Spleen (tissue), 11 donors: ENCODE measurements around the gene COL2A1. TPM values are rescaled to one million over a fixed set of nuclear protein-coding genes. Genes with fewer than 3 reads are reported as not detected.

Experiments
- DNase-seq: peaks from one replicate; pipeline ENCODE4 v3.0.0-alpha.2; 2020
- H3K27ac ChIP-seq, 8 donors: fragments of 200-600 bp; sonication (generic) in 7 of 8; 1 replicate in 4 of 8; 2 replicates in 4 of 8; pipeline versions ENCODE4 v1.5.0 to v1.8.0; 2016 to 2021; ENCODE audit warnings: inconsistent platforms in 4 of 8, mild to moderate bottlenecking in 4 of 8, moderate library complexity in 1 of 8
- H3K27me3 ChIP-seq, 7 donors: fragments of 200-600 bp; sonication (generic) in 6 of 7; replicated peaks in 1 of 7; 1 replicate in 4 of 7; 2 replicates in 3 of 7; pipeline versions ENCODE4 v1.5.0 to v1.8.0; 2016 to 2021; ENCODE audit warnings: inconsistent platforms in 3 of 7, mild to moderate bottlenecking in 1 of 7
- H3K36me3 ChIP-seq, 6 donors: fragments of 200-600 bp; sonication (generic) in 5 of 6; 1 replicate in 4 of 6; 2 replicates in 2 of 6; pipeline versions ENCODE4 v1.5.0 to v1.8.0; 2016 to 2021; ENCODE audit warnings: inconsistent platforms in 2 of 6
- H3K4me1 ChIP-seq, 6 donors: fragments of 200-600 bp; sonication (generic) in 5 of 6; 1 replicate in 3 of 6; 2 replicates in 3 of 6; pipeline versions ENCODE4 v1.5.0 to v1.8.0; 2016 to 2021; ENCODE audit warnings: inconsistent platforms in 3 of 6
- H3K4me3 ChIP-seq, 8 donors: fragments of 200-600 bp; sonication (generic) in 7 of 8; 1 replicate in 4 of 8; 2 replicates in 4 of 8; pipeline versions ENCODE4 v1.5.0 to v1.8.0; 2016 to 2021; ENCODE audit warnings: inconsistent platforms in 4 of 8, mild to moderate bottlenecking in 4 of 8, moderate library complexity in 2 of 8
- H3K9me3 ChIP-seq, 8 donors: fragments of 200-600 bp; sonication (generic) in 7 of 8; 1 replicate in 4 of 8; 2 replicates in 4 of 8; pipeline versions ENCODE4 v1.5.0 to v1.8.0; 2016 to 2021; ENCODE audit warnings: inconsistent platforms in 4 of 8
- CTCF ChIP-seq, 11 experiments: fragments of 200-600 bp in 7 of 11; fragments of 450-650 bp in 4 of 11; sonication (generic) in 4 of 11; IDR thresholded peaks in 8 of 11; conservative IDR thresholded peaks in 3 of 11; 1 replicate in 7 of 11; 2 replicates in 4 of 11; pipeline versions ENCODE4 v1.4.0 to v1.8.0; 2016 to 2021; ENCODE audit warnings: antibody characterized with exemption in 11 of 11, inconsistent platforms in 4 of 11, mild to moderate bottlenecking in 1 of 11
- POLR2A ChIP-seq, 3 donors: fragments of 450-650 bp; IDR thresholded peaks; one replicate each; pipeline ENCODE4 v1.5.1; 2017; ENCODE audit warnings: antibody characterized with exemption in 3 of 3, mild to moderate bottlenecking in 1 of 3
- POLR2AphosphoS5 ChIP-seq, 3 donors: sonication (generic); formaldehyde crosslinking; IDR thresholded peaks; one replicate each; pipeline ENCODE4 v1.5.1; 2017; ENCODE audit warnings: antibody characterized with exemption in 3 of 3
- WGBS, 5 donors: extraction: QIAGEN DNeasy Blood & Tissue Kit in 3 of 5; methylation state at CpG; one replicate each; pipeline versions ENCODE4 v1.1.5 to v1.1.7; 2013 to 2018; 5-methylcytosine and 5-hydroxymethylcytosine counted together
- intact Hi-C: fragments of 100-400 bp; cut with DNase I; formaldehyde crosslinking; loops from one replicate; pipeline ENCODE4 v1.15.0; 2023; ENCODE audit warnings: low total_unique reads
- polyA plus RNA-seq, 3 donors: library from polyadenylated mRNA; stranded (reverse); fragments of 200-250 nt; gene quantifications; one replicate each; pipeline ENCODE4 v1.2.1, GENCODE V29; 2013
- total RNA-seq, 7 donors: library from RNA; depleted of rRNA in 3 of 7; stranded (reverse); fragments of >200 nt in 3 of 7; fragmentation: NEBNext Ultra II Directional in 4 of 7; extraction: Animal tissue kit (Norgen Biotek cat#: 25700) in 4 of 7; gene quantifications; one replicate each; pipeline versions ENCODE4 v1.1.0 to v1.2.1, GENCODE V29; 2016 to 2021
- donor health status: healthy with polysubstance abuse.
- donor health status: DM: no; HTN: no; CAD: no; lungs with moderate emphysema.
- donor health status: DM: no; HTN: no; CAD: no.
- donor health status: Bipolar disorder and iron deficiency.
- donor health status: healthy.
- donor health status: DM: no; HTN: no; CAD: no.
- donor health status: DM: yes; HTN: yes; CAD: no.

Gene COL2A1
- total and polyA plus RNA-seq, 10 donors: 0.37 to 0.49 (median 0.47) TPM; not detected in 7

GRCh38 chr12:48012070-48012469, 7.8 kb upstream of the COL2A1 start:
- Histone ChIP-seq H3K4me1 (no peaks in the 10 kb centered on the region), H3K4me3 (no peak overlapping the region), H3K27ac (no peak overlapping the region), H3K27me3 (peaks cover 0 to 53% (median 6%) of the 10 kb centered on the region in 7 donors), H3K9me3 (no peaks in the 10 kb centered on the region), H3K36me3 (no peaks in the 10 kb centered on the region)
- WGBS, 5 donors: 71 to 79% (median 77%) methylated on average over 8 of the region's 8 CpGs
- intact Hi-C loops: no loop called here
- no peak for DNase-seq
- no peak for TF ChIP-seq CTCF (IDR thresholded peaks at IDR 0.05 in 8 of 11, conservative IDR thresholded peaks at IDR 0.05 in 3 of 11)
- TF ChIP-seq POLR2A (IDR thresholded peaks at IDR 0.05): no peak
- TF ChIP-seq POLR2AphosphoS5 (IDR thresholded peaks at IDR 0.05): no peak

- no peak for DNase-seq
- Histone ChIP-seq H3K27me3 (peaks cover 0 to 69% (median 12%) of the 10 kb centered on the region in 7 donors), H3K9me3 (no peaks in the 10 kb centered on the region), H3K4me3 (no peak overlapping the region), H3K36me3 (no peaks in the 10 kb centered on the region), H3K27ac (no peak overlapping the region), H3K4me1 (peaks cover 0 to under 1% (median 0%) of the 10 kb centered on the region in 6 donors)
- intact Hi-C loops: no loop called here
- WGBS, 5 donors: 71 to 79% (median 71%) methylated on average over 7 of the region's 7 CpGs
- TF ChIP-seq CTCF (IDR thresholded peaks at IDR 0.05 in 8 of 11, conservative IDR thresholded peaks at IDR 0.05 in 3 of 11): no peak
- no peak for TF ChIP-seq POLR2A (IDR thresholded peaks at IDR 0.05)
- TF ChIP-seq POLR2AphosphoS5 (IDR thresholded peaks at IDR 0.05): no peak
Observed at GRCh38 chr12:48010366-48010970, 6.2 kb upstream of the COL2A1 start.

- Histone ChIP-seq H3K36me3 (no peaks in the 10 kb centered on the region), H3K27ac (no peak overlapping the region), H3K27me3 (peaks cover 7 to 73% (median 22%) of the 10 kb centered on the region in 7 donors), H3K9me3 (no peaks in the 10 kb centered on the region), H3K4me3 (no peak overlapping the region), H3K4me1 (peaks cover 4 to 11% (median 8%) of the 10 kb centered on the region in 6 donors)
- intact Hi-C loops: no loop called here
- TF ChIP-seq POLR2AphosphoS5 (IDR thresholded peaks at IDR 0.05) (no peak), POLR2A (IDR thresholded peaks at IDR 0.05) (no peak), CTCF (IDR thresholded peaks at IDR 0.05 in 8 of 11, conservative IDR thresholded peaks at IDR 0.05 in 3 of 11) (no peak)
- DNase-seq: no peak
- WGBS, 5 donors: 46 to 89% (median 70%) methylated on average over 1 of the region's 1 CpG
Observed at GRCh38 chr12:48009471-48009870, 5.2 kb upstream of the COL2A1 start.

GRCh38 chr12:48008950-48009349, 4.7 kb upstream of the COL2A1 start:
- H3K4me1 ChIP-seq: peaks cover 9 to 16% (median 13%) of the 10 kb centered on the region in 6 donors

More at GRCh38 chr12:48008950-48009349, 4.7 kb upstream of the COL2A1 start:
- Histone ChIP-seq H3K36me3 (no peaks in the 10 kb centered on the region), H3K4me3 (no peak overlapping the region), H3K27ac (no peak overlapping the region), H3K9me3 (no peaks in the 10 kb centered on the region), H3K27me3 (peaks cover 10 to 76% (median 27%) of the 10 kb centered on the region in 7 donors)
- no peak for DNase-seq
- 75 to 85% (median 78%) methylated on average over 4 of the region's 4 CpGs for WGBS, 5 donors
- intact Hi-C loops: no loop called here
- TF ChIP-seq CTCF (IDR thresholded peaks at IDR 0.05 in 8 of 11, conservative IDR thresholded peaks at IDR 0.05 in 3 of 11) (no peak), POLR2A (IDR thresholded peaks at IDR 0.05) (no peak), POLR2AphosphoS5 (IDR thresholded peaks at IDR 0.05) (no peak)
